ENCODE data around the gene STX1B. TPM values are rescaled to one million over a fixed set of nuclear protein-coding genes. Genes with fewer than 3 reads are reported as not detected.

The STX1B gene
- total RNA-seq, 4 donors from 2014 or later = 0.47 to 1.9 (median 1.0) TPM

GRCh38 chr16:30983898-30984610 lies 26.4 kb downstream of the STX1B start:
- DNase-seq (ENCODE audit: low spot score) = no peak
- no peak for TF ChIP-seq CTCF (IDR thresholded peaks at IDR 0.05)
- no peak for ATAC-seq (ENCODE audit: low FRiP score)

GRCh38 chr16:30983289-30983889 lies 27.0 kb downstream of the STX1B start:
- DNase-seq (ENCODE audit: low spot score) (no peak), ATAC-seq (ENCODE audit: low FRiP score) (no peak)
- TF ChIP-seq CTCF (IDR thresholded peaks at IDR 0.05) = no peak

GRCh38 chr16:30982548-30983288 lies 27.7 kb downstream of the STX1B start:
- ATAC-seq (ENCODE audit: low FRiP score) (no peak), DNase-seq (ENCODE audit: low spot score) (no peak)
- TF ChIP-seq CTCF (IDR thresholded peaks at IDR 0.05) = no peak

- no peak for ATAC-seq (ENCODE audit: low FRiP score)
- TF ChIP-seq CTCF (IDR thresholded peaks at IDR 0.05) = no peak
- DNase-seq (ENCODE audit: low spot score) = no peak
These were observed 29.5 kb downstream of the STX1B start for GRCh38 chr16:30980959-30981358.

GRCh38 chr16:30980434-30980833 lies 30.0 kb downstream of the STX1B start:
- no peak for TF ChIP-seq CTCF (IDR thresholded peaks at IDR 0.05)
- DNase-seq (ENCODE audit: low spot score) = no peak
- ATAC-seq (ENCODE audit: low FRiP score) = no peak

- ATAC-seq (ENCODE audit: low FRiP score) (no peak), DNase-seq (ENCODE audit: low spot score) (no peak)
- no peak for TF ChIP-seq CTCF (IDR thresholded peaks at IDR 0.05)
These were observed 30.4 kb downstream of the STX1B start for GRCh38 chr16:30980023-30980371.

Data from omental fat pad (tissue), 4 donors.